GM12891 (cell line): ENCODE results near the gene HMG20A.

Experiments used
- POLR2A ChIP-seq: IDR thresholded peaks from 2 replicates; pipeline ENCODE4 v1.6.1; 2011; ENCODE audit warnings: low read depth, low read length, control low read depth
- TAF1 ChIP-seq: IDR thresholded peaks from 2 replicates; pipeline ENCODE4 v1.6.1; 2011; ENCODE audit warnings: low read depth, low read length, control low read depth

- no peak for TF ChIP-seq POLR2A
- TF ChIP-seq TAF1, result no peak
Measured at GRCh38 chr15:77457905-77458265, 37.2 kb downstream of the HMG20A start.
